GM19467 (cell line): ENCODE measurements around the gene ID3.

Experiments
- ATAC-seq: cut with Tn5 transposase; IDR thresholded peaks from one replicate; pipeline ENCODE4 v1.9.1; 2021; ENCODE audit warnings: mild to moderate bottlenecking, moderate library complexity; ENCODE audit not compliant: unreplicated experiment

The ID3 gene

GRCh38 chr1:23566304-23566703 is 7.0 kb upstream of the ID3 start:
- ATAC-seq = no peak

DNA sequence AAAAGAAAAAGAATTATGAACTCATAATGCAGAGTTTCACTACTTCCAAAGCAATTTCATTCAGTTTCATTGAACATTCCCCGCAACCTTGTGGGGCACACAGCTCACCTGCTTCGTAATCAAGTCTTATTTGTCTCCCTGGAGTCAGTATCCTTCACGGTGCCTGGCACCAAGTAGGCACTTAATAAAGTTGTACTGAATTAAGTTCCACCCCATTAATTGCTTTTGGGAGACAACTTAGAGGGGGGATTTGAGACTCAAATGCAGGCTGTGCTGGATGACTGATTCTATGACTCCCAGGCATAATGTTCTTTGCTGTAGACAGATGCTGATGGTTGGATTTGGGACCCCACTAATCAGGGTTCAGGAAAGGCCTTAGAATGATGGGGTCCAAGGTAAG is 6.5 kb upstream of the ID3 start:
- no peak for ATAC-seq

DNA sequence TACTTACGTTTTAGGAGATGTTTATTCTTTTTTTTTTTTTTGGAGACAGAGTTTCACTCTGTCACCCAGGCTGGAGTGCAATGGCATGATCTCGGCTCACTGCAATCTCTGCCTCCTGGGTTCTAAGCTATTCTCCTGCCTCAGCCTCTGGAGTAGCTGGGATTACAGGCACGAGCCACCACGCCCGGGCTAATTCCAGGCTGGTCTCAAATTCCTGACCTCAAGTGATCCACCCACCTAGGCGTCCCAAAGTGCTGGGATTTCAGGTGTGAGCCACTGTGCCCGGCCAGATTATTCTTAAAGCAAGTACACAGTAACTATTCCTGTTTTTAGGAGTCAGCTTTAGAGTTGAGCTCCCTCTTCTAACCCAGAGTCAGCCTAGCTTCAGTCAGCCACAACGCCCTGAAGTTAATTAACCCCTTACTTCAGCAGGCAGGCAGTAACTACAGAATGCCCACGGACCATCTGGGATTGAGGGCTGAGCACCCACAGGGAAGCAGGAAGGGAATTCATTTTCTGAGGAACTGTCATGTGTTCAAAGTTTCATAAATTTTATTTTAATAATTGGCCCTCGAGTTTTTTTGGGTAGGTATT is 5.3 kb upstream of the ID3 start:
- ATAC-seq = no peak

DNA sequence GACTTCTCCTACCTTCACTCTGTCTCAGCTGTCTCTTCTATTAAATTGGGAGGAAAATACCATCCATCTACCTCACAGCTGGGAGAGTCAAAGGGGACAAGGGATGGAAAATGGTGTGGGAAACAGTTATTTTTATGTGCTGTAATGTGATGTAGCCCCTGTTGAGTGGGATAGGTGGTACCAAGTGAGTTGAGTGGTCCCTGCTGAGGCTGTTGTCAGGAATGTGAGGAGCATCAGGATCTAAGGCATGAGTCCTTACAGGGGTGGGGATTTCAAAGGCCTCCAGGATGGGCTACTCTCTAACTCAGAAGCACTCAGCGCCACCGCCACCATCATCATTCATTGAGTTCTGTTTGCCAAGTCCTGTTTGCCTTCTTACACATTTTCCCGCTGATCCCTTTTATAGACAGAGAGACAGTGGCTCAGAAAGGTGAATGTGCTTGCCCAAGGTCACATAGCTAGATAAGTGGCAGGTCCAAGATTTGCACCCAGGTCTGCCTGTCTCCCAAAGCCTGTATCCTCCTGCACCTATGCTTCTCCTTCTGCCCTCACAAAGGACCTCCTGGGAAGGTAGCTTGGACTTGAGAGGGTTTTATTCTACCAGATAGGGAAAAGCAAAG is 4.6 kb upstream of the ID3 start:
- no peak for ATAC-seq

DNA sequence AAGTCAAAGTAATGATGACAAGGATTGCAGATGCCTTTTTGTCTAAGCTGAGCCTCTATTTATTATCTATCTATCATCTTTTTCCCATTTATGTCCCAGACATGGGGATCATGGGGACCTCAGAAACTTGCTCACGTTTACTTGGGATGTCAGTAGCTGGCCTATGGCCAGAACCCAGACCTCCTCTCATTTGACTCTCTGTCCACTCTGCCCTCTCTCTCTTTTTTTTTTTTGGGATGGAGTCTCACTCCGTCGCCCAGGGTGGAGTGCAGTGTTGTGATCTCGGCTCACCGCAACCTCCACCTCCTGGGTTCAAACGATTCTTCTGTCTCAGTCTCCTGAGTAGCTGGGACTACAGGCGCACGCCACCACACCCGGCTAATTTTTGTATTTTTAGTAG is 3.7 kb upstream of the ID3 start:
- ATAC-seq = no peak

GRCh38 chr1:23562137-23562876 is 3.0 kb upstream of the ID3 start:
- ATAC-seq = no peak

- no peak for ATAC-seq
These were observed 2.5 kb upstream of the ID3 start for GRCh38 chr1:23561813-23562100.

DNA sequence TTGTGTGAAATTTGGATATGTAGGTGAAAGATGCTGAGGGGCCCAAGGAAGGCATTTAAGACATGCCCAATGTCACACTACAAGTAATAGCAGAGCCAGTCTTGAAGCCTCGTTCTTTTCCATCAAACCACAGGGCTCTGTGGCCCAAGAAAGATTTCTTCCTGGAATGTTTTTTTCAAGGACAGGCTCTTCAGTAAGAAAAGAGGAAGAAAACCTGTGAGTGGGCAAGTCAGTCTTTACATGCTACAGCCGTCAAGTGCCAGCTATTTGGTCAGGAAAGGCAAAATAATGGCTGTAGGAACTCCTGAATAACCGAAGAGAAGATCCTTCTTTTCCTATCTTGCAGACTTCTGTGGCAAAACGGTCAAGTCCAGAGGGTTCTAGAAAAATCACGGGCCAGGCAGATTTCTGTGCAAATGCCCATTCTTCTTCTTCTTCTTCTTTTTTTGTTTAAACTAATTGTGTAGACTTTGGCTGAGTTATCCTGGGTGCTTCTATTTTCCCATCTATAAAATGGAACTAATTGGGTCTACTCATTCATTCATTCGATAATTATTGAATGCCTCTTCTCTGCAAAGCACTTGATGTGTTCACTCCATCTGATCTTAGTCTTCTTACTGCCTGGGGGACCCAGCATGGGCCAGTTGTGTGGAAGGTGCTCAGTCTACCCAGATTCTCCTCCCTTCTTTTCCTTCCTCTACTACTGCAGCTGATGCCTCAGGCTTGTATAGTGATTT is 1.9 kb upstream of the ID3 start:
- ATAC-seq = no peak

DNA sequence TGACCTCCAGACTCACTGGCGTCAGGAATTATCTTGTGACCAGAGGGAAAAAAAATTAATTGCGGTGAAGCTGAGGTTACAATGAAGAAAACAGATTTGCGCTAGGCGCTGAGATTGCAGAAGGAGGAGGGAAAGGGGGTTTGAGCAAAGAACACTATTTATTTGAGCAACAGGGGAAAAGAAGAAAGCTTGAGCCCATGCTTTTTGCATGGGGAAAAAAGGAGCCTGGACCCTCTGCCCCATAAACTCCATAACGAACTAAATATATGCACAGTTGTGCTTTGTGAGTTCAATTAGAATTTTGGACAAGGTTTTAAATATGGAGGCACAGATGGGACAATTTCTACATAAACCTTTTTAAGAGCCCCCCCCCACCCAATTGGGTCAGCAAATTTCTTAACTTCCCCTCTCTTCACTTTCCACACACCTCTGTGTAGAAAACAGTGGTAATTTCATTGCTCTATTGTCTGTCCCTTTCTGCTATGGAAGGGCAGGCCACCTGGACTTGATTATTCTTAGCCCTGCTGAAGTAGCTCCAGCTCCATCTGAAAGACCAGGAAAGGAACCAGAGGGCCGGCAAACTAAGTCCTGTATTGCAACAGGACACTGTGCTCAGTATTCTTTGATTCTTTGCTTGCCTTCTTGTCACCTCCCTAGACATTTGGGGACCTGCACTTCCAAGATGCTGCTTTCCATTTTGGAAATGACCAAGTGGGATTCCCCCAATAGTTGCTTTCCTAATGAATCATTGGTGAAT is 862 bp upstream of the ID3 start:
- no peak for ATAC-seq

- ATAC-seq = no peak
These were observed 497 bp downstream of the ID3 start for GRCh38 chr1:23558872-23559135.

DNA sequence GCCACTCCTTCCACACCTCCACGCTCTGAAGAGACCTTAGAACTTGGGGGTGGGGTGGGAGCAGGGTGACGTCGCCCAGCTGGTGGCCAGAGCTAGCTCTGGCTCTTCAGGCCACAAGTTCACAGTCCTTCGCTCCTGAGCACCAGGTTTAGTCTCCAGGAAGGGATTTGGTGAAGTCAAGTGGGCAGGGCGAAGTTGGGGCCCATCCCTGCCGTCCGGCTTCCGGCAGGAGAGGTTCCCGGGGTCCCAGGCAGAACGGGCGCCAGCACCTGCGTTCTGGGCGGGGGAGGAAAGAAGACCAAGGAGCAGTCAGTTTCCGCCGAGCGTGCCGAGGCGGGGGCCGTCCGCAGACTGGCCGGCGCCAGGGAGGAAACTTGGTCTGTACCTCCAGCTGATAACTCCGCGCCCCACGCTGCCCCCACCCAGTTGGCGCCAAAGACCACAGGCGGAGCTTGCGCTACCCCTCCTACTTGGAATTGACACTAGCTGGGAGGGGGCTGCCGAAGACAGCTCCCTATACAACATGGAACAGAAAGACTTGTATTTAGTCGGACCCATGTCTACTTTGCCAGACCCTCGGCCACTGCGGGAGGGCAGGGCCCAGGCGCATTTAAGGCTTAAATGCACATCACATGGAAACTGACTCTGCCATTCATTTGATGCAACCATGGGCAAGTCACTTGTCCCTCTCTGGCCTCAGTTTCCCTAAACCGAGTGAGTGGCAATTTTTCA is 995 bp downstream of the ID3 start:
- no peak for ATAC-seq

- no peak for ATAC-seq
These were observed 1.7 kb downstream of the ID3 start for GRCh38 chr1:23557471-23558124.

GRCh38 chr1:23556635-23557470 is 2.4 kb downstream of the ID3 start:
- no peak for ATAC-seq

- no peak for ATAC-seq
These were observed 3.2 kb downstream of the ID3 start for GRCh38 chr1:23555986-23556634.

DNA sequence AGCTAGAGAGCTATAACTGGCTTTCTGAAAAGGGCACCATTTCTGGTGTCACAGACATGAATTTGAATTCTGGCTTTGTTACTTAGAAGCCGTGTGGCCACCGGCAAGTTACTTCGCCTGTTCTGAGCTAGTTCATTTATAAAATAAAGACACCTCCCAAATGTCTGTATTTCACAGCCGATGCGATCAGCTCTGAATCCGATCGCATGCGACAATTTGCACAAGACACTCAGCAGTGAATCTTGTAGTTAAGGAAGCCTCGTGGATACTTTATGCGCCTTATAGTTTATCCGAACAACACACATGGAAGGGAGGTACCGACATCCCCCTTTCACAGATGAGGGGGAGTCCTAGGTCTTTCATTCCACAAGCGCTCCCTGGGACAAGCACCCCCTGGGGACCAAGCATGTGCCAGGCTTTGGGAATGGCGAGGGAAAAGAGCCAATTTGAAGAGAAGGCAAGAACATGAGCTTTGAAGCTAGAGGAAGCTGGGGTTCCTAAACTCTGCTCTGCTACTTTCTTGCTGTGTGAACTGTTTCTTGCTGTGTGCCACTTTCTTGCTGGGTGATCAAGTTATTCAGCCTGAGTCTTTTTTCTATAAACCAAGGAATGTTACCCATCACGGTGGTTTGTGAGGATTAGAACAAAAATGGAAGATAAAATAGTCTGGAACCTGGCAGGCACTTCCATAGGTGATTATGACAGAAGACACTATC is 3.9 kb downstream of the ID3 start:
- ATAC-seq = no peak

DNA sequence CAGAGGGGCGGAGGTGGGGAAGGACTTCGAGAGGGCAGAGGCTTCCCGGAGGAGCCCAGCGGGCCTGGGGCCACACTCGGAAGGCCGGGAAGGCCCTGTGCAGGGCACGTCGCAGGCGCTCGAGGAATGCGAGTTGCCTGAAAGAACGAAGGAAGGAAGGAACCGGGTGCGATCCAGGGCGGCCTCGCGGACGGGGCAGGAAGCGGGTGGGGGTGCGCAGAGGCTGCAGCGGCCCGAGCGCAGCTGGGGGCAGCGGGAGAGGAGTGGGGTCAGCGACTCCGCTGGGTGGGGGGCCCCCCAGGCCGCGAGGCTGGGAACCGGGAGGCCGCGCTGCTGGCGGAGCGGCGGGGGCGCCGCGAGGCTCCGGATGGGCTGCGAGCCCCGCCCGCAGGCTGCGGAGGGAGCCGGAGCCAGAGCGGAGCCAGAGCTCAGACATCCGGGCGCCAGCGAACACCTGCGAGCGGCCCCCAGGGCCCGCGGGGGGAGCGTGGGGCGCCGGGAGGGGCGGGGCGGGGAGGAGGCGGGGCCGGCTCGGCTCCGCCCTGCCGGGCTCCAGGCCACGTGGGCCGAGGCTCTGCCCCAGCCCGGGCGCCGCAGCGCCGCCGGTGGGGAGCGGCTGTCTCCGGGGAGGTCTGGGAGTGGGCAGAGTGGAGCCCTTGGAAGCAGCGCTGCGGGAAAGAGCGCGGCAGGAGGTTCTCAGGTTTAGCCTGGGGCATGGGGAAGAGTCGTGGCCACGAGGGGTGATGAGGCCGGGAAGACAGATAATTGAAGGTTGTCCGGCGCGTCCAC is 4.6 kb downstream of the ID3 start:
- peak; percentile 45 for ATAC-seq

GRCh38 chr1:23554127-23554480 is 5.2 kb downstream of the ID3 start:
- ATAC-seq = no peak
